Inflammatory macrophage treated with lipopolysaccharide for 1 hour (primary cell): Measurements from ENCODE around the gene ASPG.

ENCODE experiments used
- DNase-seq, 2 donors: peaks; one replicate each; pipeline ENCODE4 v3.0.0-alpha.2; 2020 to 2022

Gene ASPG

GRCh38 chr14:104076743-104077142, 8.8 kb upstream of the ASPG start:
- DNase-seq, result no peak

GRCh38 chr14:104078031-104078455, 7.5 kb upstream of the ASPG start:
- peak; percentile 77 to 93 for DNase-seq

GRCh38 chr14:104080376-104081260, 4.9 kb upstream of the ASPG start:
- no peak for DNase-seq

GRCh38 chr14:104081261-104081835, 4.2 kb upstream of the ASPG start:
- no peak for DNase-seq

GRCh38 chr14:104081951-104082464, 3.5 kb upstream of the ASPG start:
- DNase-seq, result no peak

- DNase-seq, result no peak
Observed at GRCh38 chr14:104082807-104083206, 2.7 kb upstream of the ASPG start.

GRCh38 chr14:104084251-104085002, 1.1 kb upstream of the ASPG start:
- DNase-seq, result no peak

GRCh38 chr14:104085889-104086201, 345 bp downstream of the ASPG start:
- no peak for DNase-seq

- no peak for DNase-seq
Observed at GRCh38 chr14:104086210-104086660, 735 bp downstream of the ASPG start.

- no peak for DNase-seq
Observed at GRCh38 chr14:104086661-104087461, 1.4 kb downstream of the ASPG start.

GRCh38 chr14:104087505-104087904, 2.0 kb downstream of the ASPG start:
- no peak for DNase-seq

GRCh38 chr14:104087981-104088850, 2.7 kb downstream of the ASPG start:
- no peak for DNase-seq

GRCh38 chr14:104090071-104090748, 4.7 kb downstream of the ASPG start:
- no peak for DNase-seq

GRCh38 chr14:104091061-104091926, 5.8 kb downstream of the ASPG start:
- no peak for DNase-seq

- DNase-seq, result no peak
Observed at GRCh38 chr14:104091927-104092771, 6.6 kb downstream of the ASPG start.

GRCh38 chr14:104092931-104093365, 7.4 kb downstream of the ASPG start:
- DNase-seq, result no peak

GRCh38 chr14:104093366-104094055, 8.0 kb downstream of the ASPG start:
- DNase-seq, result no peak

- DNase-seq, result no peak
Observed at GRCh38 chr14:104094056-104094708, 8.7 kb downstream of the ASPG start.
